WI38 (cell line): Measurements from ENCODE around the gene PROS1.
"Not testable (repeated sequence)": the region's sequence is repeated elsewhere in the genome, so short reads cannot be mapped to it uniquely, and the experiment has no call there.

Source experiments
- H3K4me3 ChIP-seq: 2 replicates; pipeline ENCODE4 v1.5.1; 2011; ENCODE audit warnings: low read depth, mild to moderate bottlenecking, control low read depth, low read length
- CTCF ChIP-seq: IDR thresholded peaks from 2 replicates; pipeline ENCODE4 v1.5.1; 2012; ENCODE audit warnings: low read depth, mild to moderate bottlenecking, control low read depth, low read length

PROS1 gene

GRCh38 chr3:93969997-93970396, 3.7 kb downstream of the PROS1 start:
- no peak overlapping the region for H3K4me3 ChIP-seq
- TF ChIP-seq CTCF = no peak

- no peak overlapping the region for H3K4me3 ChIP-seq
- no peak for TF ChIP-seq CTCF
Observed at GRCh38 chr3:93969443-93969842, 4.3 kb downstream of the PROS1 start.

- H3K4me3 ChIP-seq = not testable (repeated sequence)
Observed at GRCh38 chr3:93965106-93965505, 8.6 kb downstream of the PROS1 start.

GRCh38 chr3:93962798-93963197, 10.9 kb downstream of the PROS1 start:
- TF ChIP-seq CTCF = no peak
- no peak overlapping the region for H3K4me3 ChIP-seq

GRCh38 chr3:93961489-93961888, 12.2 kb downstream of the PROS1 start:
- no peak for TF ChIP-seq CTCF
- no peak overlapping the region for H3K4me3 ChIP-seq

- no peak for TF ChIP-seq CTCF
- no peak overlapping the region for H3K4me3 ChIP-seq
Observed at GRCh38 chr3:93961026-93961425, 12.7 kb downstream of the PROS1 start.

GRCh38 chr3:93949958-93950357, 23.7 kb downstream of the PROS1 start:
- not testable (repeated sequence) for H3K4me3 ChIP-seq

- H3K4me3 ChIP-seq = not testable (repeated sequence)
Observed at GRCh38 chr3:93937485-93937884, 36.2 kb downstream of the PROS1 start.

GRCh38 chr3:93936549-93936948, 37.1 kb downstream of the PROS1 start:
- H3K4me3 ChIP-seq = no peak overlapping the region
- no peak for TF ChIP-seq CTCF
